NK-92 (cell line): ENCODE measurements around the gene BEST1.
"Not testable (repeated sequence)": the region's sequence is repeated elsewhere in the genome, so short reads cannot be mapped to it uniquely, and the experiment has no call there.

Source experiments
- DNase-seq: peaks from one replicate; lab custom pipeline; 2025; ENCODE audit not compliant: unreplicated experiment; lab: John Stamatoyannopoulos, UW

The BEST1 gene

GRCh38 chr11:61947486-61948210 is 2.5 kb upstream of the BEST1 start:
- no peak for DNase-seq

- DNase-seq, result no peak
These were observed 1.6 kb upstream of the BEST1 start for GRCh38 chr11:61948505-61948904.

- DNase-seq, result no peak
These were observed 749 bp upstream of the BEST1 start for GRCh38 chr11:61949169-61950034.

- DNase-seq, result no peak
These were observed 1.5 kb downstream of the BEST1 start for GRCh38 chr11:61951484-61952135.

- no peak for DNase-seq
These were observed 2.7 kb downstream of the BEST1 start for GRCh38 chr11:61952882-61953281.

- not testable (repeated sequence) for DNase-seq
These were observed 3.5 kb downstream of the BEST1 start for GRCh38 chr11:61953632-61954031.

GRCh38 chr11:61954106-61954850 is 4.1 kb downstream of the BEST1 start:
- no peak for DNase-seq

GRCh38 chr11:61954851-61955421 is 4.8 kb downstream of the BEST1 start:
- DNase-seq, result no peak

GRCh38 chr11:61955422-61956135 is 5.4 kb downstream of the BEST1 start:
- DNase-seq, result no peak

- no peak for DNase-seq
These were observed 6.3 kb downstream of the BEST1 start for GRCh38 chr11:61956191-61957020.

- DNase-seq, result no peak
These were observed 7.0 kb downstream of the BEST1 start for GRCh38 chr11:61957021-61957770.

- no peak for DNase-seq
These were observed 8.4 kb downstream of the BEST1 start for GRCh38 chr11:61958590-61958989.

- no peak for DNase-seq
These were observed 9.0 kb downstream of the BEST1 start for GRCh38 chr11:61959114-61959513.

- DNase-seq, result no peak
These were observed 9.5 kb downstream of the BEST1 start for GRCh38 chr11:61959678-61960077.

GRCh38 chr11:61960532-61960931 is 10.4 kb downstream of the BEST1 start:
- no peak for DNase-seq

GRCh38 chr11:61961570-61962212 is 11.5 kb downstream of the BEST1 start:
- DNase-seq, result no peak

- DNase-seq, result no peak
These were observed 12.3 kb downstream of the BEST1 start for GRCh38 chr11:61962213-61963015.
